Coronary artery (tissue), 2 donors: ENCODE results near the gene EFCAB9.

Experiments
- DNase-seq: peaks from one replicate; pipeline ENCODE4 v3.0.0-alpha.2; 2017; ENCODE audit warnings: low spot score
- H3K27ac ChIP-seq, 2 donors: fragments of 200-600 bp; sonication (generic); one replicate each; pipeline ENCODE4 v1.5.1; 2016 to 2019
- H3K4me3 ChIP-seq: fragments of 200-600 bp; sonication (generic); 2 replicates; pipeline ENCODE4 v1.5.1; 2016; ENCODE audit warnings: mild to moderate bottlenecking, moderate library complexity
- CTCF ChIP-seq: fragments of 200-600 bp; sonication (generic); IDR thresholded peaks from one replicate; pipeline ENCODE4 v1.5.1; 2019; ENCODE audit warnings: antibody characterized with exemption

EFCAB9 gene

DNA sequence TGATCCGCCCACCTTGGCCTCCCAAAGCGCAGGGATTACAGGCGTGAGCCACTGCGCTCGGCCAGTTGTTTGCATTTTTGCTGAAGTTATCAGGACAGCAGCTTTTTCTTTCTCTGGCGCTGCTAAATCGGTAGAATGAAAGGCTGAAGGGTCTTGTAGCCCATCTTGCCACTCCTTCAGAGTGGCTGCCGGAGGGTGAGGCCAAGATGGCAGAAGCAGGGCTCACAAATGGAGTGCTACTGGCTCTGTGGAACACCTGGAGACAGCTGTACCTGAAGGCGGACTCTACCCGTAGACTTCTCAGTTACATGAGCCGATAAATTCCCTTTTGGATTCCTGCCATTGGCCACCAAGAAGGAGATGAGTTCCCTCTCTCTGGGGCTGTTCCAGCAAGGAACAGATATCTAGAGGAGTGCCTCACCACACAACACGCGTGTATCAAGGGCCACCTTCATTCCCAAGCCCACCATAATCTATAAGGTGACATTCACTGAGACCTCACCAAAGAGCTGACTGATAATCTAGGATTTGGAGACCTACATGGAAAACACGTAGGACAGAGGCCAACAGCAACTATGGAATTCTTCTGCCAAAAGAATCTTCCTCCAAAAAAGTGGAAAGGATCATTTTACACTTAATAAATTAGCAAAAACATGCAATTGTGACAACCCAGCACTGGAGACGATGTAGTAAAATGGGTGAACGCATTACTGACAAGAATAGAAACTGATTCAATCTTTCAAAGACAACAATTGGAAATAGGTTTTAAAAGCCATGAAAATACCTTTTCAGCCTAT, 27.7 kb upstream of the EFCAB9 start:
- Histone ChIP-seq H3K4me3 (no peak overlapping the region), H3K27ac (no peak overlapping the region)
- no peak for TF ChIP-seq CTCF
- DNase-seq = no peak

DNA sequence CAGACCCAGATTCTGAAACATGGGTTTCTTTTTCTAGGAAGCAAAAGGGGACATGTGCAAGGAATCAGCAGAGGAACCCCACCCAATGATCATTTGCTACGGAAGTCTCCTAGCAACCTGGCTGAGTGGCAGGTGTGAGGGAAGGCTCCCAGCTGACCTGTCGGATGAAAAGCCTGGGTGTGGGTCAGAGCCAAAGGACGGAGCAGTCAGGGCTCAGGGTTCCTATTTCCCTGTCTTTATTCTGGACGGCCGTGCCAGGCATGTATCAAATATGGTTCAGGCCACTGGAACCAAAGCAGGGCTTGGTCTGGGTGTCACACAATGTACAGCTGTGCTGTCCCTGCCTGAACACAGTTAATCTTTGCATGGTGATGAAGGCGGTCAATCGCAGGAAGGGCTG, 26.1 kb upstream of the EFCAB9 start:
- TF ChIP-seq CTCF = no peak
- DNase-seq = no peak
- no peak overlapping the region for H3K27ac ChIP-seq
- H3K4me3 ChIP-seq = no peak overlapping the region

DNA sequence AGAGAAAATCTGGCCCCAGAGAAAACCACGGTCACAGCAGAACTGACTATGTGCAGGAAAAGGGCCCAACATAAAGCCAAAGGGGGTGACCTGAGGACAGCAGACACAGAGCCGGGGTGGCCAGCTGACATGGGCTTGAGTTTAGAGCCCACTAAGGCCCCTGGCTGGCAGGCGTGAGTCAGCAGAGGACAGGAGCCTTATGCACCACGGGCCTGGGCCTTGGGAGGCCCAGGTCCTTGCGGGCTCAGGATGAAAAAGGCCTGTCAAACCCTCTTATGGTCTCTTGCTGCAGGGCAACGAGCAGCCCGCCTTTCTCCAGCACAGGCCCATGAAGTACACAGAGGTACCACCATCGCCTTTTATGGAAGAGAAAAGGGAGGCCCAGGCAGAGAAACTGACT, 25.7 kb upstream of the EFCAB9 start:
- no peak overlapping the region for H3K4me3 ChIP-seq
- no peak overlapping the region for H3K27ac ChIP-seq
- no peak for TF ChIP-seq CTCF
- no peak for DNase-seq

- DNase-seq = no peak
- Histone ChIP-seq H3K4me3 (no peak overlapping the region), H3K27ac (no peak overlapping the region)
- TF ChIP-seq CTCF = no peak
Measured at GRCh38 chr5:172169216-172169615, 24.8 kb upstream of the EFCAB9 start.

GRCh38 chr5:172170251-172170701, 23.7 kb upstream of the EFCAB9 start:
- no peak for TF ChIP-seq CTCF
- no peak overlapping the region for H3K4me3 ChIP-seq
- H3K27ac ChIP-seq = no peak overlapping the region
- no peak for DNase-seq

DNA sequence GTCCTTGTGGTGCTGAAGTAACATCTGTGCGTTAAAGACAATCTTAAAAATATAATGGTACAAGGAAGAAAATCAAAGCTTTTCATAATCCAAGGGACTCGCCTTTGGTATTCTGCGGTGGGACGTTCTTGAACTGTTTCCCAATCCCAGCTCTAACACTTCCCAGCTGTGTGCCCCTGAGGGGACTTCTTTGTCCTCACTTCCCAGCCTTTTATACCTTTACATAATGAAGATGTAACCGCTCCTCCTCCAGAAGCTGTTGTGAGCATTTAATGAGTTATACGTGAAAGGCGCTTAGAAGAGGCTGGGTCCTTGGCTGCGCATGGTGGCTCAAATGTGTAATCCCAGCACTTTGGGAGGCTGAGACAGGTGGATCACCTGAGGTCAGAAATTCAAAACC, 22.9 kb upstream of the EFCAB9 start:
- no peak for TF ChIP-seq CTCF
- H3K4me3 ChIP-seq = no peak overlapping the region
- H3K27ac ChIP-seq = no peak overlapping the region
- no peak for DNase-seq

GRCh38 chr5:172172912-172173563, 20.9 kb upstream of the EFCAB9 start:
- DNase-seq = no peak
- TF ChIP-seq CTCF = no peak
- Histone ChIP-seq H3K4me3 (no peak overlapping the region), H3K27ac (peak overlapping the region in 1 of 2 donors; percentile 4)
